GM10266 (cell line): Measurements from ENCODE around the gene RTKN2.
A peak's percentile ranks its signal among the peaks of the same experiment; 100 is the strongest.

Experiments used
- DNase-seq: peaks from one replicate; pipeline ENCODE4 v3.0.0; 2012; ENCODE audit errors: extremely low spot score
- CTCF ChIP-seq: IDR thresholded peaks from 2 replicates; pipeline ENCODE4 v1.5.1; 2012; ENCODE audit warnings: mild to moderate bottlenecking, low read depth; ENCODE audit not compliant: control insufficient read depth, insufficient read depth; ENCODE audit errors: missing control alignments

Gene RTKN2

GRCh38 chr10:62153191-62153590 lies 115.5 kb downstream of the RTKN2 start:
- DNase-seq = no peak
- TF ChIP-seq CTCF = no peak

- no peak for TF ChIP-seq CTCF
- no peak for DNase-seq
These were observed 119.0 kb downstream of the RTKN2 start for GRCh38 chr10:62149621-62150020.

GRCh38 chr10:62148155-62148554 lies 120.5 kb downstream of the RTKN2 start:
- no peak for TF ChIP-seq CTCF
- DNase-seq = no peak

- DNase-seq = no peak
- TF ChIP-seq CTCF = no peak
These were observed 121.2 kb downstream of the RTKN2 start for GRCh38 chr10:62147425-62147824.

- no peak for DNase-seq
- no peak for TF ChIP-seq CTCF
These were observed 131.7 kb downstream of the RTKN2 start for GRCh38 chr10:62136931-62137330.

- peak; percentile 20 for DNase-seq
- TF ChIP-seq CTCF = no peak
These were observed 135.0 kb downstream of the RTKN2 start for GRCh38 chr10:62133618-62134017.
